ENCODE measurements around the gene OR2S2.

OR2S2 gene

DNA sequence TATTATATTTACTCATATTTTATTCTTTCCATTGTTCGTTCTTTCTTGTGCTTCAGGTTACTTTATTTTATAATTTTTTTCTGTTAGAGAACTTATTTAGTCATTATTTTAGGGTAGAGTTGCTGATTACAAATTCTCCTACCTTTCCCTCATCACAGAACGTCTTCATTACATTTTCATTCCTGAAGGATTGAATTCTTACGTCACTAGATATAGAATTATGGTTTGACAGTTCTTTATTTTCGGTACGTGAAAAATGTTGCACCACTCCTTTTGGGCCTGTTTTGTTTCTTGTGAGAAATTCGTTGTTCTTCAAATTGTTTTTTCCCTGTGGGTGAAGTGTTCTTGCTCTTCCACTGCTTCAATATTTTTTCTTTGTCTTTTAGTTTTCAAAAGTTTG lies 20.8 kb upstream of the OR2S2 start:
- ATAC-seq (no peak), DNase-seq (ENCODE audit: low spot score in 2 of 2) (no peak)
- Mint-ChIP-seq H3K36me3 (no peaks in the 10 kb centered on the region), H3K4me1 (no peaks in the 10 kb centered on the region), H3K9me3 (peaks cover 18% of the 10 kb centered on the region), H3K4me3 (no peak overlapping the region), H3K27ac (no peak overlapping the region)

DNA sequence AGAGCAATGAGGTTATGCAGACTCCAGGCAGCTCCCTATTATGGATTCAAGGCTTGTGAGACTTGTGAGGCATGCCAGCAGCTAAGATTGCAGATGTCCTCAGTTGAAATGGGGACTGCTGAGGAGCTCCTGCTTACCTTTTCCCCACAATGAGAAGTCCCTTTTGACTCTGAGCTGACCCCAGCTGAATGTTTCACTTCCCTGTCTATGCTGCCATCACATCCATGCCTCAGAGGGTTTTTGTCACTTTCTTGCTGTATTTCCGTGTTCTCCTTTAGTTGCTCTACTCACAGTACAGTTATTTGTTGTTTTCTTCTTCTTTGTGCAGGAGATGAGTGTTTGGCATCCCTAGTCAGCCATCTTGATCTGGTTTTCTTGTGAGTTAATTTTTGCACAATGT lies 18.8 kb upstream of the OR2S2 start:
- H3K36me3 Mint-ChIP-seq: no peaks in the 10 kb centered on the region
- no peak for DNase-seq (ENCODE audit: low spot score in 2 of 2)
- H3K27ac Mint-ChIP-seq: no peak overlapping the region
- H3K4me3 Mint-ChIP-seq: no peak overlapping the region
- ATAC-seq: no peak
- H3K4me1 Mint-ChIP-seq: peaks cover 9% of the 10 kb centered on the region
- peaks cover 22% of the 10 kb centered on the region for H3K9me3 Mint-ChIP-seq

- Mint-ChIP-seq H3K4me1 (peaks cover 11% of the 10 kb centered on the region), H3K36me3 (no peaks in the 10 kb centered on the region), H3K4me3 (no peak overlapping the region), H3K27ac (no peak overlapping the region), H3K9me3 (peaks cover 22% of the 10 kb centered on the region)
- no peak for DNase-seq (ENCODE audit: low spot score in 2 of 2)
- no peak for ATAC-seq
Measured at GRCh38 chr9:35974800-35975199, 16.8 kb upstream of the OR2S2 start.

DNA sequence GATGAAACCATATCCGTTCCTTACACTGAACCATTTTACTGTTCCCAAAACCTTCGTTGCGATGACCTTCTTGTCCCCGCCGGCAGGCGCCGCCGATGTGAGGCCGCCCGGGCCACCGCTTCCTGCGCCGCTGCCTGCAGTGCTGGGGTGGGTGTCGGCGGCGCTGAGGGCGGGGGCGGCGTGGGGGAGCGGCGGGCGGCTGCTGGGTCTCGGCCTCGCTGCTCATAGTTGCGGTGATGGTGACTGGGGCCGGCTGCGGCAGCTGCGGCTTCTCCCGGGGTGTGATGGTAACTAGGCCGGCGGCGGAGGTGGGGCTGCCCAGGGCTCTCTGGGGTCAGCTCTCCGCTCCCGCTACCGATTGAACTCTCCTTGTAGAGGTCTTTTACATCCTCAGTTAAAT lies 14.1 kb upstream of the OR2S2 start:
- H3K9me3 Mint-ChIP-seq: peaks cover 22% of the 10 kb centered on the region
- DNase-seq (ENCODE audit: low spot score in 2 of 2) (no peak), ATAC-seq (peak; percentile 61)
- peaks cover 11% of the 10 kb centered on the region for H3K4me1 Mint-ChIP-seq
- peak overlapping the region; percentile 26 for H3K4me3 Mint-ChIP-seq
- H3K27ac Mint-ChIP-seq: no peak overlapping the region
- no peaks in the 10 kb centered on the region for H3K36me3 Mint-ChIP-seq

DNA sequence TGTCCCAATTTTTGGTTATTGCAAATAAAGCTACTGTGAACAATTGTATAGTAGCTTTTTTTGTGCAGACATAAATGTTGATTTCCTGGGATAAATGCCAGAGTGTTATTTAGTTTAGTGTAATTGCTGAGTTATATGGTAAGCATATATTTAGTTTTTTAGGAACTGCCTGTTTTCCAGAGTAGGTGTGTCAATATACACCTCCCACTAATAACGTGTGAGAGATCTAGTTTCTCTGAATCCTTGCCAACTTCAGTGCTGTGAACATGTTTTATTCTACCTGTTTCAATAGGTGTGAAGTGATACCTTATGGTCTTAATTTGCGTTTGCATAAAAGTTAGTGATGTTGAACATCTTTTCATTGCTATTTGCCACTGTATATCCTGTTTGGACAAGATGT lies 9.1 kb upstream of the OR2S2 start:
- DNase-seq (ENCODE audit: low spot score in 2 of 2) (no peak), ATAC-seq (no peak)
- Mint-ChIP-seq H3K4me1 (peaks cover 5% of the 10 kb centered on the region), H3K4me3 (no peak overlapping the region), H3K27ac (no peak overlapping the region), H3K9me3 (no peaks in the 10 kb centered on the region), H3K36me3 (no peaks in the 10 kb centered on the region)

DNA sequence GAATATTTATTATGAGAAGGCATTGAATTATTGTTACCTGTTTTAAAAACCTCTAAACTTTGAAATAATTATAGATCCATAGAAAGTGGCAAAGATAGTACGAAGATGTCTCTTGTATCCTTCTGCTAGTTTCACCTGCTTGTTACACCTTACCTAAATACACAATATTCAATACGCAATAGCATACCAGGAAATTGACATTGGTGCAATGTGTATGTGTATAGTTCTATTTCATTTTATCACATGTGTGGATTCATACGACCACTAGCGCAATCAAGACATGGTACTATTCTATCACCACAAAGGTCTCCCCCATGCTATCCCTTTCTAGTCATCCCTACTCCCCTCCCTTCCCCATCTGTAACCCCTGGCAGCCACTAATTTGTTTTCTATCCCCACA lies 8.5 kb upstream of the OR2S2 start:
- ATAC-seq (no peak), DNase-seq (ENCODE audit: low spot score in 2 of 2) (no peak)
- Mint-ChIP-seq H3K27ac (no peak overlapping the region), H3K9me3 (no peaks in the 10 kb centered on the region), H3K4me3 (no peak overlapping the region), H3K4me1 (no peaks in the 10 kb centered on the region), H3K36me3 (no peaks in the 10 kb centered on the region)

DNA sequence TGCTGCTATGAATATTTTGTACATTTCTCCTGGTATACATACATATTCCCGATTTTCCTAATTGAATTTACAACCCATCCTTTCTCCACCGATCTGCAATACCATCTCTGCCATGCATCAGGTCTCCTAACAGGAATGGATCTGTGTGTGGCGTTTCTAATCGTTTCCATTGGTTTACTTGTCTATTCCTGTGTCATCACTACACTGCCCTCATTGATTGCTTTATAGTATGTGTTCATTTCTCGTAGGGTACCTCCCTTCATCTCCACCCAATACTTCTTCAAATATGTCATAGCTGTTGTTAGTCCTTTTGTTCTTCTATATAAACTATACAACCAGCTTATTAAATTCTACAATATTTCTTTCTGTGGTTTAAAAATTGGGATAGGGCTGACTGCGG lies 7.1 kb upstream of the OR2S2 start:
- H3K4me3 Mint-ChIP-seq: no peak overlapping the region

DNA sequence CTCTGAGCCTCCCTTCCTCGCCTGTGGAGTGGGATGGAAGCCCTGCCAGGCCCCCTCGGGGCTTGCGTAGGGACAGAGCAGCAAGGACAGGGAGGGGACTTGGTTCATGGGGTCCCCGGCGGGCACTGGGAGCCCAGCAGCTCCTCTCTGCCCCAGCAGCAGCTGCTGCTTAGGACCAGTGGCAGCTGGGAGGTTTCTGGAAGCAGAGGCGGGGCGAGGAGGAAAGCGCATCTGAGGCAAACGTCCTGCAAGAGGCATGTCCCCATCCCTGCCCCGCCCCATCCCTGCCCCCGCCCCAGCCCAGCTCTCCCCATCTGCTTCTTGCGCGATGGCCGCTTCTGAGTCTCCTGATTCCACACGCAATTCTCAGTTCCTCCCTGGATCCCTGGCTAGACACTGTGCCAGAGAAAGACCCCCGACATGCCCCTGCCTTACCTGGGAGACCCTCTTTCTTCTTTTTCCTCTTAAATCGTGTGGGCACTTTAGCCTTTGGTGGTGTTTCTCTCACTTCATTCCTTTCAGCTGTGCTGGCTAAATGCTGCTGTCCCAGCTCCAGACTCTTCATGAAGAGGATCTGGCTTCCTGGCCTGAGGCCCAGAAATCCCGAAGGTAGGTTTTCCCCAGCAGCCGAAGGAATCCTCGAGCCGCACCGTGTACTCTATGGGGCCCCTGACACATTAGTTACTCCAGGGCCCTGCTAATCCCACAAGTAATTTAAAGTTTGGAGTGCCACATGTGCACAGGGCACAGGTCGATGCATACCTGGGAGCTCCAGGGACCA lies 4.4 kb upstream of the OR2S2 start:
- DNase-seq (ENCODE audit: low spot score in 2 of 2): no peak
- H3K9me3 Mint-ChIP-seq: no peaks in the 10 kb centered on the region
- ATAC-seq: no peak
- H3K4me1 Mint-ChIP-seq: no peaks in the 10 kb centered on the region
- H3K4me3 Mint-ChIP-seq: no peak overlapping the region
- H3K27ac Mint-ChIP-seq: no peak overlapping the region
- no peaks in the 10 kb centered on the region for H3K36me3 Mint-ChIP-seq

More for the DNA sequence above, 7.1 kb upstream of the OR2S2 start:
- Mint-ChIP-seq H3K36me3 (no peaks in the 10 kb centered on the region), H3K9me3 (no peaks in the 10 kb centered on the region), H3K27ac (no peak overlapping the region), H3K4me1 (no peaks in the 10 kb centered on the region)
- no peak for ATAC-seq
- DNase-seq (ENCODE audit: low spot score in 2 of 2): no peak

GRCh38 chr9:35960039-35960655 lies 2.2 kb upstream of the OR2S2 start:
- no peak for ATAC-seq
- Mint-ChIP-seq H3K4me1 (no peaks in the 10 kb centered on the region), H3K36me3 (no peaks in the 10 kb centered on the region), H3K4me3 (no peak overlapping the region), H3K9me3 (no peaks in the 10 kb centered on the region), H3K27ac (no peak overlapping the region)
- no peak for DNase-seq (ENCODE audit: low spot score in 2 of 2)

DNA sequence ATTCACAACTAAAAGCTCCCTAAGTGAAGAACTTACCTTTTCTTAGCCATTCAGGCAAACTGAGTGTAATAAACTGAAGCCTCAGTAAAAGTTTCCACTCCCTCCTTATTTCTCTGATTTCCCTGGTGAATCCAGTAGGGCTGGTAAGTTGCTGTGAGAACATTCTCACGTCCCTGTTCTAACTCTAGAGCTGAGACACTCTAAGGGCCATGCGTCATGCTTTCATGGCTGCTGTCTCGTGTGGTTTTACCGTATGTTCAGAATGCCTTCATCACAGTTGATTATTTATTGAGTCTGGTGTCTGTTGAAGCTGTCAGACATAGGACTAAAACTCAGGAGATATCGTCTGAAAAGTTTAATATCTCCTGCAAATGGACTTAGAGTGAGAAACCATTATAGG lies 1.3 kb downstream of the OR2S2 start:
- Mint-ChIP-seq H3K4me3 (no peak overlapping the region), H3K4me1 (no peaks in the 10 kb centered on the region), H3K27ac (no peak overlapping the region), H3K9me3 (no peaks in the 10 kb centered on the region), H3K36me3 (no peaks in the 10 kb centered on the region)
- ATAC-seq: no peak
- no peak for DNase-seq (ENCODE audit: low spot score in 2 of 2)

GRCh38 chr9:35954942-35955546 lies 2.9 kb downstream of the OR2S2 start:
- Mint-ChIP-seq H3K9me3 (no peaks in the 10 kb centered on the region), H3K4me3 (no peak overlapping the region), H3K4me1 (no peaks in the 10 kb centered on the region), H3K36me3 (no peaks in the 10 kb centered on the region), H3K27ac (no peak overlapping the region)
- ATAC-seq: peak; percentile 67
- no peak for DNase-seq (ENCODE audit: low spot score in 2 of 2)

- H3K4me3 Mint-ChIP-seq: no peak overlapping the region
- ATAC-seq (no peak), DNase-seq (ENCODE audit: low spot score in 2 of 2) (no peak)
- no peaks in the 10 kb centered on the region for H3K4me1 Mint-ChIP-seq
- no peaks in the 10 kb centered on the region for H3K9me3 Mint-ChIP-seq
- no peak overlapping the region for H3K27ac Mint-ChIP-seq
- no peaks in the 10 kb centered on the region for H3K36me3 Mint-ChIP-seq
Measured at GRCh38 chr9:35952526-35953191, 5.3 kb downstream of the OR2S2 start.

- no peak for ATAC-seq
- H3K9me3 Mint-ChIP-seq: no peaks in the 10 kb centered on the region
- DNase-seq (ENCODE audit: low spot score in 2 of 2): no peak
Measured at GRCh38 chr9:35951736-35952135, 6.2 kb downstream of the OR2S2 start.

DNA sequence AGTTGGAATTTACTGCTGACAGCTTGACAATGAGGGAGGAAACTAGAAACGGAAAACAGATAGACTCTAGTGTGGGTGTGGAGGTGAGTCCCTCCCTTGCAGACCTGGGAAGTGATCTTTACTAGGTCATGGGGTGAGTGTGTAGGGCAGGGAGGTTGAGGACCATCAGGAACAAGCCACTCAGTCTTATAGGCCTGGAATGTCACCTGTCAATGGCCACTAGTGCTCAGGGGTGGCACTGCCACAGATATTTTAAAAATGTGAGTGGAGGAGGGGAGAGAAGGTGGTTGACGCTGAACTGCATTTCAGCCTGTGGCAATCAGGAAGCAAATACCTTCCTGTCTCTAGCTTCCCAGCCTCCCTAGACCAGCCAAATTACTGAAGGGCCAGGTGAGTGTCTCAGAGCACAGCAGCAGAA lies 9.0 kb downstream of the OR2S2 start:
- H3K9me3 Mint-ChIP-seq: no peaks in the 10 kb centered on the region
- H3K4me3 Mint-ChIP-seq: no peak overlapping the region
- ATAC-seq: no peak
- no peak overlapping the region for H3K27ac Mint-ChIP-seq
- no peaks in the 10 kb centered on the region for H3K36me3 Mint-ChIP-seq
- peaks cover 4% of the 10 kb centered on the region for H3K4me1 Mint-ChIP-seq
- DNase-seq (ENCODE audit: low spot score in 2 of 2): no peak

More at GRCh38 chr9:35951736-35952135, 6.2 kb downstream of the OR2S2 start:
- Mint-ChIP-seq H3K4me1 (no peaks in the 10 kb centered on the region), H3K4me3 (no peak overlapping the region), H3K36me3 (no peaks in the 10 kb centered on the region), H3K27ac (no peak overlapping the region)

- Mint-ChIP-seq H3K9me3 (no peaks in the 10 kb centered on the region), H3K4me1 (peaks cover 4% of the 10 kb centered on the region), H3K36me3 (no peaks in the 10 kb centered on the region), H3K27ac (no peak overlapping the region), H3K4me3 (no peak overlapping the region)
- DNase-seq (ENCODE audit: low spot score in 2 of 2): no peak
- ATAC-seq: no peak
Measured at GRCh38 chr9:35948451-35948850, 9.5 kb downstream of the OR2S2 start.
